Stimulated activated CD4-positive, alpha-beta T cell treated with anti-CD3 and anti-CD28 coated beads, Interleukin-1b, Interleukin-23, amount 100 ng/mL, for 4 hours (primary cell): ENCODE measurements around the gene COX4I2.
"Not testable (repeated sequence)": the region's sequence is repeated elsewhere in the genome, so short reads cannot be mapped to it uniquely, and the experiment has no call there.

Experiments used
- DNase-seq, 2 donors: peaks; one replicate each; pipeline ENCODE4 v3.0.0-alpha.2; 2020; ENCODE audit warnings: low read depth in 2 of 2

Gene COX4I2

GRCh38 chr20:31637660-31638059 lies at the start of gene COX4I2:
COX4I2 (plus strand) TSS chr20:31637912; CDS start chr20:31639018, 1,106 bp downstream.
- DNase-seq, result no peak

DNA sequence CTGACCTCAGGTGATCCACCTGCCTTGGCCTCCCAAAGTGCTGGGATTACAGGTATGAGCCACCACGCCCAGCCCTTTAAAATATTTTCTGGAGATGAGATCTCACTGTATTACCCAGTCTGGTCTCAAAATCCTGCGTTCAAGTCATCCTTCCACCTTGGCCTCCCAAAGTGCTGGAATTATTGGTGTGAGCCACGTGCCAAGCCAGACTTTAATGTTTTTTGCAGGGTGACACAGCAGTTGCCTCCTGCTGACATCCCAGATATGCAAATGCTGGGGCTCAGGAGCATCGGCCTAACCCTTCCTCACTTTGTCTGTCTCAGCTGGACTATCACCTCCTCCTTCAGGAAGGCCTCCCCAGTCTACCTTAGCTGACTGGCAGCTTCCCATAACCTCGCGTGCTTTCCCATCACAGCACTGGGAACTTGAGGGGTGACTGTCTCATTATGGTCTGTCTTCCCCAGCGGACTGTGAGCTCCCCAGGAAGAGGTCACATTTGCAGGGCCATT lies 46.9 kb upstream of the COX4I2 start:
- DNase-seq, result no peak

DNA sequence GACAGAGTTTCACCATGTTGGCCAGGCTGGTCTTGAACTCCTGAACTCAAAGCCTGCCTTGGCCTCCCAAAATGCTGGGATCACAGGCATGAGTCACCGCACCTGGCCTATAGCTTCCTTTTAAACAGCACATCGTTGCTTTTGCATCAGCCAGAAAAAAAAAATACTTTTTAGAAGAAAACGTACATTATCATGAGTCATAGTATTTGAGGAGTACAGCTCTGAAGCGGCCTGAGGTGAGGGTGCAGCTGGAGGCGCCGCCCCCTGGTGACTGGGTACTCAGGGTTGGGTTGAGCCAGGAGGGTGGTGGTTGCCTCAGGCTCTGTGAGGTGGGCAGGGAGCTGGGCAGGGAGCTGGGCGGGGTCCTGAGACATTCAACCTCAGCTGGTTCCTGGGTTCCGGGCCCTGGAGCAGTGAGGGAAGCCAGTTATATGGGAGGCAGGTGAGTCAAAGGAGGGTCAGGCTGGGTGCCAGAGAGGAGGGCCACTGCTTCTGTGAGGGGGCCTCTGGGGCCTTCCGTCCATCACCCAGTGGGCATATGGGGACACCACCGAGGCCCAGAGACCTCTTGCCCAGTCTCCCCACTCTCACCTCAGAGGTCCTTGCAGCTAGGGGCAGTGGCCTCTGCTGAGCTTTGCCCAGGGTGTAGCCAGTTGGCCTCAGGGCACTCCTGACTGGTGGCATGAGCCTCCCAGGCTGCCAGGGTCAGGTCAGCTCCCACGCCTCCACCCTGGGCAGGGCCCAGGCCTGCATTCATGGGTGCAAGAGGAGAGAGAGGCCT lies 44.3 kb upstream of the COX4I2 start:
- DNase-seq, result no peak

GRCh38 chr20:31594002-31594557 lies 43.6 kb upstream of the COX4I2 start:
- no peak for DNase-seq

DNA sequence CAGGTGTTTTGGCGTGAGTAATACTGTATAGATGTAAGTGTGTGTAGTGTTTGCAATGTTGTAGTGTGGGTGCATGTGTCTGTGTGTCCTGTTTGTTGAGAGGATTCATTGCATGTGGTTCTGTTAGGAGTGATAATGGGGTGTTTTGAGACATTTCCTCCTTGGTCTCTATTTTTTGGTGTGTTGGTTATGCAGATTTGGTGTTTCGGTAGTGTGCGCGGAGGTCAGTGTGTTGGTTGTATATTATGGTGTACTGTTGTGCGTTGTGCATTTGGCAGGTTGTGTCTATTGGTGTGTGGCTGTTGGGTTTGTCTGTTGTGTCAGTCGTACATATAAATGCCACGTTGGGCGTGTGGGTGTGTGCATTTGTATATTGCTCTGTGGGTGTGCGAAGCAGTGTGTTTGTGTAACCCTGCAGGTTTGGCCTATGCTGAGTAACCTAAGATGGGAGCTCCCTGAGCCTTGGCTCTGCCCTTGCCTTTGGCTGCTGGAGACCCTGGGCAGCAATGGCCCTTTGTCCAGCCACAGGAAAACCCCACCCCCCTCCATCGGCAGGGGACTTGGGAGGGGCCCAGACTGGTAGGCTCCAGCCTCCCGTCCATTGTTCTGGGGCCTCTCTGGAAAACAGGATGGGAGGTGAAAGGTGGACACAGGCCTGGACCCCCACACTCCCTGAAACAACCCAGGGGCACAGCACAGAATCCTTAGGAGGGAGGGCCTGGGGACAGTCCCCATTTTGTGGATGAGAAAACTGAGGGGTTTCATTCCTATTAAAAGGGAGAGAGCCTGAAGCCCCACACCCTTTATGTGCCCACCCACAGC lies 42.9 kb upstream of the COX4I2 start:
- DNase-seq, result no peak

- no peak for DNase-seq
Observed at GRCh38 chr20:31595380-31595653, 42.4 kb upstream of the COX4I2 start.

GRCh38 chr20:31595654-31596411 lies 41.9 kb upstream of the COX4I2 start:
- no peak for DNase-seq

- not testable (repeated sequence) for DNase-seq
Observed at GRCh38 chr20:31596412-31596715, 41.3 kb upstream of the COX4I2 start.

DNA sequence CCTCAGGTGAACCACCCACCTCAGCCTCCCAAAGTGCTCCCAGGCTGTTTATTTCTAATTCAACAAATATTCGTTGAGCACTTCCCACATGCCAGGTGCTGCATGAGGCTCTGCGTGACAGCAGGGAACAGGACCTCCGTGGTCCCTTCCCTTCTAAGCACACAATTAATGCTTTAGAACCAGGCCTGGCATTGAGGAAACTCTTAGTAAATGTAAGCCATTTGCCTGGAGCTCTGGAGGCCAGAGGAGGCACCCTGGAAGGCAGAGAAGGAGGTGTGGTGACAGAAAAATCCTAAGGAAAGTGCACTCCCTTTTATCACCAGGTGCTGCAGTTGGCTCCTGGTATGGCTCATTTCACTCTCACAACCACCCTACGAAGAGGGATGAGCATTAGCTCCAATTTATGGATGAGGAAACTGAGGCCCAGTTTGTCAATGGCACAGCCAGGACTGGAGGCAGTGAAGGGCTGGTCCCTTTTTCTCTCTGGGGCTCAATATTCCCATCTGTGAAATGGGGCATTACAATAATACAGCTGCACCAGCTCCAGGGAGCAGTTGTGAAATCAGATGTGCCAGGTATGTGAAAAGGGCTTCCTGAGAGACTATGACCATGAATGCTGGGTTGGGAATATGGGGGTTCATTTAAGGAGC lies 40.8 kb upstream of the COX4I2 start:
- no peak for DNase-seq

DNA sequence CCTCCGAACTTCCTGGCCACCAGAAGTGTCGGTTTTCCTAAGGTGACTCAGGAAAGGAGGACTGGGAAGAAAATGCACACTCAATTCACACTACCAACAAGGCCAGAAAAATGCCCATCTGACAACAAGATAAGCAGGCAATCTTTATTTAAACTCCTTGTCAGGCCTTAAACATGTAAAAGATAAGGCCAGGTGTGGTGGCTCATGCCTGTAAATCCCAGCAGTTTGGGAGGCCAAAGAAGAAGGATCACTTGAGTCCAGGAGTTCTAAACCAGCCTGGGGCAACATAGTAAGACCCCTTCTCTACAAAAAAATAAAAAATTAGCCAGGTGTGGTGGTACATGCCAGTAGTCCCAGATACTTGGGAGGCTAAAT lies 40.2 kb upstream of the COX4I2 start:
- DNase-seq, result no peak

DNA sequence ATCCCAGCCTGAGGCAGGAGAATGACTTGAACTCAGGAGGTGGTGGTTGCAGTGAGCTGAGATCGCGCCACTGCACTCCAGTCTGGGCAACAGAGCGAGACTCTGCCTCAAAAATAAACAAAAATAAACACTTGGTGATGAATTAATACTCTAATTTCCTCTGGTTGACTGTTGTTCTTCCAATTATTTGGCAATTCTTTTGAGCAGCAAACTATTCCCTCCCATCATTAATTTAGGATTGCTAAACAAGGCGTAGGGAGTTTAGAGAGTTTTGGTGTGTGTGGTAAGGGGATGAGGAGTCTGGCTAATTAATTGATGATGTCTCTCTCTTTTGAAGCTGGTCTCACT lies 35.3 kb upstream of the COX4I2 start:
- no peak for DNase-seq

- peak in 1 of 2 donors; percentile 10 for DNase-seq
Observed at GRCh38 chr20:31602779-31603441, 34.8 kb upstream of the COX4I2 start.

DNA sequence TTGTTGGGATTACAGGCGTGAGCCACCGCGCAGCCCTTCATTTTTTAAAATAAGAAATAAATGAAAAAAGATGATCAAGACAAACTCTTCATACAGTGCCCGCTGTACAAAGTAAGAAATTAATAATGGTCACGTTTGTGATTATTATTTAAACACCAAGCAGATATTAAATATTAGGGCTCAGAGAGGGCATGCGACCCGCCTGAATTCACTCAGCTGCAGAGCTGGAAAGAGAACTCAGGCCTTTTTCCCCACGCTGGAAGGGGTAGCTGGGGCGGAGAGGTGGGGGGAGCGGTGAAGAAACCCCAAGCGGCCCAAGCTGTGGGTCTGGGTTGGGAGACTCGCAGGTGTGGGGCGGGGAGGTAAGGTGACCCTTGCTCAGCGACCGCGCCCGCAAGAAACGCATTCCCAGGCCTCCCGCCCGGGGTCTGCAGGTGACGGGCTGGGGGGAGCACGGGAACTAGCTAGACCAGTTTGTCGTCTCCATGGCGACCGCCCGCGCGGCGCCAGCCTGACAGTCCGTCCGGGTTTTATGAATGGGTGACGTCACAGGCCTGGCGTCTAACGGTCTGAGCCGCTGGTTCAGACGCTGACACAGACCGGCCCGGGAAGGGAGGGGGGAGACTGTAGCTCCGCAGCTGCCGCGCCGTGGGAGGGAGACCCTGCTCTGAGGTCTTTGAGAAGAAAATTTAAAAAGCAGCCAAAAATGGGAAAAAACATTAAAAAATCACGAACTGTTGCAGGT lies 33.7 kb upstream of the COX4I2 start:
- peak; percentile 33 to 37 for DNase-seq

DNA sequence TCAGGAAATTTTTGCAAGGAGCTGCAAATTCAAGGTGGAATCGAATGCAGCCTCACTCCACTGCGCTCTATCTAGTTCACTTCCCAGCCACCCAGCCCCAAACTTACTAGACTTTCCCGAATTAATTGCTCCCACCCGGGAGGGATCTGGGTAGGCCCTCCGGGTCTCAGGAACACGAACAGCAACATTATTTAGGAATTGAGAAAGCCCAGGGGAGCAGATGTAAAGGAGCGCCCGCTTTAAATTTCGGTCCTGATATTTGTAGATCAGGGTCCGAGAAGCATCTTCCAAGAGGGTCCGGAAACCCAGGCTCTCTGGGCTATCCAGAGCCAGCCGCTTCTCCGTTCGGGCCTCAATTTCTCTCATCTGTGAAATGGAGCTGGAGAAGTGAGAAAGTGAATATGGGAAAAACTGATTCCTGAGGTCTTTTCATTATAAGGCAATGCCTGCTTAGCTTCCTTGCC lies 33.1 kb upstream of the COX4I2 start:
- no peak for DNase-seq

GRCh38 chr20:31605031-31605901 lies 32.4 kb upstream of the COX4I2 start, which contains the start of gene ID1:
ID1 (plus strand) TSS chr20:31605289; CDS start chr20:31605388, 99 bp downstream.
- DNase-seq, result peak; percentile 84 to 86

DNA sequence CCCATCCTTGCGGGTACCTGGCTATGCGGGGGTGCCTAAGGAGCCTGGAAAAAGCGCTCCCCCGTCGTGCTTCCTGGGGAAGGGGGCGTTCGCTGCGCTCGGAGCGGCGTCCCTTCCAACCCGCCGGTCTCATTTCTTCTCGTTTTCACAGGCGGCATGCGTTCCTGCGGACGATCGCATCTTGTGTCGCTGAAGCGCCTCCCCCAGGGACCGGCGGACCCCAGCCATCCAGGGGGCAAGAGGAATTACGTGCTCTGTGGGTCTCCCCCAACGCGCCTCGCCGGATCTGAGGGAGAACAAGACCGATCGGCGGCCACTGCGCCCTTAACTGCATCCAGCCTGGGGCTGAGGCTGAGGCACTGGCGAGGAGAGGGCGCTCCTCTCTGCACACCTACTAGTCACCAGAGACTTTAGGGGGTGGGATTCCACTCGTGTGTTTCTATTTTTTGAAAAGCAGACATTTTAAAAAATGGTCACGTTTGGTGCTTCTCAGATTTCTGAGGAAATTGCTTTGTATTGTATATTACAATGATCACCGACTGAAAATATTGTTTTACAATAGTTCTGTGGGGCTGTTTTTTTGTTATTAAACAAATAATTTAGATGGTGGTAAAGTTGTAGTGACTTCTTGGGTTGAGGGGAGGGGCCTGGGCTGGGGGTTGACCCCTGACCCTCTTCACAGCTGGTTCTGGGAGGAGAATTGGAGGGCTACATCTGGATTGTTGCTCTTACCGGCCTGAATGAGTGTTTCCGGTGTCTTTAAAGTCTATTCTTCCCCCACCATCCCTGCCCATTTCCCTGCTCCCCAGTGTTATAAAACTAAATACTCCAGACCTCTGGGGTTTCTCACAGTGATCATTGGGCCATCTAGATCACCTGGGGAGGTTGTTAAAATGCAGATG lies 31.6 kb upstream of the COX4I2 start:
- DNase-seq, result no peak

DNA sequence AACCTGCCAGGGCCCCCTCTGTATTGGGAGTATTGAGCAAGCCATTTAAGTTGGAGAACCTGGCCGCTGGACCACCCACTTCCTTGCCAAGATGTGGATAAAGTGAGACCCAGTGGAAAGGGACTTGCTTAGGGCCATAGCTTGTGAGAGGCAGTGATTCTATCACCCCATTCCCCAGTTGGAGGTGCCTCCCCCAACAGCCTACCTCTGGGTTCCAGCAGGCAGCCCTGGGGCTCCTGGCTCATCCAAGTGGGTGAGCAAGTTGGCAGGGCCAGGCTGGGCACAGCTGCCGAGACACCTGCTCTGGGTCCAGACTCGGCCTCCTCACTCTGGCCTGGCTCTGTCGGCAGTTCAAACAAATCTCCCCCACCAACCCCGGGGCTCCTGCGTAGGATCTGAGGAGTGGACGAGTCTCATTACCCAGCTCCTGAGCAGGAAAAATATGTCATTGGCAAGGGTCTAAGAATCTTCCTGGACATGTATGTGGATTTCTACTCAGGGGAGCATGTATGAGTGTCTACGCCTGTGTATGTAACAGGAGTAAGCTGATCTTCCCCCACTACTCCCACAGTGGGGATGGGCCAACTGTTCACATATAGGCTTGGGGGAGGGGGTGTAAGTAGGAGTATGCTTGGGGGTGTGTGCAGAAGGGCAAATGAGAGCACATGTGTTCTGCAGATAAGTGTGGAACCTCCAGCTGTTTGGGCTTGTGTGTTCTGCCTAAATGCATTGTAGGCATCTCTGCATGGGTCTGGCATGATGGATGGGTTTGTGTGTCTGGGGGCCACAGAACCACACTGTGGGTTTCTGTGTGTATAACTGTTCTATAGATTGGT lies 30.7 kb upstream of the COX4I2 start:
- DNase-seq, result no peak
